H1 (cell line): ENCODE measurements around the gene OR8K1. TPM values are rescaled to one million over a fixed set of nuclear protein-coding genes. Genes with fewer than 3 reads are reported as not detected.

Source experiments
- CTCF ChIA-PET: fragments of 300-600 bp; sonication (Branson Sonifier 250); formaldehyde crosslinking; loops from one replicate; lab custom pipeline; 2021; ENCODE audit not compliant: partially characterized antibody; lab: Charles Lee
- POLR2A ChIA-PET: fragments of 300-600 bp; sonication (Branson Sonifier 250); formaldehyde crosslinking; loops from one replicate; lab custom pipeline; 2021; ENCODE audit warnings: inconsistent platforms; ENCODE audit not compliant: partially characterized antibody; lab: Charles Lee
- DNase-seq, 2 experiments: peaks; one replicate each; pipeline versions ENCODE4 v3.0.0 to v3.0.0-alpha.2; 2010 to 2022; ENCODE audit warnings: low spot score in 2 of 2, low read depth in 1 of 2, mixed read lengths in 1 of 2
- FAIRE-seq: peaks from 2 replicates; lab custom pipeline; 2011; peaks lifted over from hg19 to GRCh38; lab: Jason Lieb, UNC
- H2AFZ ChIP-seq: 2 replicates; pipeline ENCODE4 v1.8.1; 2012; ENCODE audit warnings: low read length, inconsistent platforms
- H2AK5ac ChIP-seq: 2 replicates; pipeline ENCODE4 v1.6.1; 2013; ENCODE audit warnings: low read depth, low read length
- H2BK120ac ChIP-seq: replicated peaks from 2 replicates; pipeline ENCODE3; 2013; ENCODE audit warnings: low read depth, low read length, inconsistent platforms
- H2BK12ac ChIP-seq: 2 replicates; pipeline ENCODE4 v1.6.1; 2013; ENCODE audit warnings: low read depth, low read length
- H2BK15ac ChIP-seq: 2 replicates; pipeline ENCODE4 v1.6.1; 2013; ENCODE audit warnings: low read length
- H2BK20ac ChIP-seq: 2 replicates; pipeline ENCODE4 v1.6.1; 2013; ENCODE audit warnings: low read length
- H2BK5ac ChIP-seq: 2 replicates; pipeline ENCODE4 v1.6.1; 2013; ENCODE audit warnings: low read depth, low read length
- H3K14ac ChIP-seq: 2 replicates; pipeline ENCODE4 v1.6.1; 2013; ENCODE audit warnings: inconsistent platforms; ENCODE audit not compliant: insufficient read length
- H3K18ac ChIP-seq: 2 replicates; pipeline ENCODE4 v1.6.1; 2013; ENCODE audit warnings: low read length; ENCODE audit errors: extremely low read depth
- H3K23ac ChIP-seq: 2 replicates; pipeline ENCODE4 v1.6.1; 2013; ENCODE audit warnings: inconsistent platforms; ENCODE audit not compliant: insufficient read length
- H3K23me2 ChIP-seq: 2 replicates; pipeline ENCODE4 v1.6.1; 2013; ENCODE audit warnings: low read depth, low read length
- H3K27ac ChIP-seq: 2 replicates; pipeline ENCODE4 v1.6.1; 2011; ENCODE audit warnings: low read depth, low read length, inconsistent platforms
- H3K27me3 ChIP-seq, 4 experiments: replicated peaks in 1 of 4; 1 replicate in 1 of 4; 2 replicates in 3 of 4; pipeline versions ENCODE4 v1.6.1 to v1.8.1; 2011 to 2013; ENCODE audit warnings: low read length in 3 of 4, mild to moderate bottlenecking in 3 of 4, inconsistent platforms in 2 of 4, mixed read lengths in 2 of 4, moderate library complexity in 1 of 4; ENCODE audit not compliant: control insufficient read depth in 3 of 4, insufficient read depth in 3 of 4; ENCODE audit errors: extremely low read depth in 1 of 4
- H3K36me3 ChIP-seq, 4 experiments: 2 replicates each; pipeline versions ENCODE4 v1.6.1 to v1.8.1; 2011 to 2013; ENCODE audit warnings: mild to moderate bottlenecking in 4 of 4, low read length in 3 of 4, moderate library complexity in 2 of 4, control low read depth in 1 of 4, inconsistent platforms in 1 of 4; ENCODE audit not compliant: insufficient read depth in 4 of 4, control insufficient read depth in 2 of 4
- H3K4ac ChIP-seq: replicated peaks from 2 replicates; pipeline ENCODE3; 2013; ENCODE audit warnings: low read length, low read depth, mixed read lengths, inconsistent platforms; ENCODE audit not compliant: insufficient read length
- H3K4me1 ChIP-seq, 4 experiments: replicated peaks in 1 of 4; 1 replicate in 1 of 4; 2 replicates in 3 of 4; pipeline versions ENCODE4 v1.6.1 to v1.8.1; 2011 to 2013; ENCODE audit warnings: low read length in 3 of 4, inconsistent platforms in 2 of 4, mixed read lengths in 1 of 4; ENCODE audit not compliant: insufficient read depth in 4 of 4, control insufficient read depth in 3 of 4
- H3K4me2 ChIP-seq, 2 experiments: 2 replicates each; pipeline versions ENCODE4 v1.6.1 to v1.8.1; 2011 to 2013; ENCODE audit warnings: low read depth in 2 of 2, low read length in 2 of 2, control low read depth in 1 of 2, inconsistent platforms in 1 of 2, mild to moderate bottlenecking in 1 of 2; ENCODE audit not compliant: insufficient read depth in 1 of 2
- H3K4me3 ChIP-seq, 4 experiments: fragments of 200-600, 300-600 bp in 1 of 4; sonication (generic), shearing (Covaris generic), sonication (Bioruptor Twin) in 1 of 4; 2 replicates each; pipeline versions ENCODE4 v1.5.1 to v1.8.1; 2011 to 2016; ENCODE audit warnings: low read length in 4 of 4, low read depth in 3 of 4, control low read depth in 2 of 4, inconsistent platforms in 2 of 4, mild to moderate bottlenecking in 2 of 4, mixed read lengths in 1 of 4, moderate library complexity in 1 of 4; ENCODE audit not compliant: insufficient read depth in 2 of 4; ENCODE audit errors: extremely low read depth in 1 of 4
- H3K56ac ChIP-seq: replicated peaks from 2 replicates; pipeline ENCODE3; 2013; ENCODE audit warnings: low read depth, mild to moderate bottlenecking, mixed read lengths, low read length, inconsistent platforms; ENCODE audit not compliant: insufficient read length
- H3K79me1 ChIP-seq: 2 replicates; pipeline ENCODE4 v1.6.1; 2013; ENCODE audit warnings: low read depth, low read length, control low read depth
- H3K79me2 ChIP-seq, 2 experiments: 2 replicates each; pipeline versions ENCODE4 v1.6.1 to v1.8.1; 2012 to 2013; ENCODE audit warnings: low read length in 2 of 2, mild to moderate bottlenecking in 2 of 2, inconsistent platforms in 1 of 2; ENCODE audit not compliant: insufficient read depth in 2 of 2, control insufficient read depth in 1 of 2
- H3K9ac ChIP-seq, 4 experiments: replicated peaks in 1 of 4; 1 replicate in 1 of 4; 2 replicates in 3 of 4; pipeline versions ENCODE4 v1.6.1 to v1.8.1; 2011 to 2013; ENCODE audit warnings: low read depth in 3 of 4, low read length in 3 of 4, control low read depth in 2 of 4, mild to moderate bottlenecking in 2 of 4, moderate library complexity in 2 of 4, inconsistent platforms in 1 of 4; ENCODE audit errors: extremely low read depth in 1 of 4
- H3K9me3 ChIP-seq, 2 experiments: 2 replicates each; pipeline versions ENCODE4 v1.6.1 to v1.8.1; 2012 to 2013; ENCODE audit warnings: mild to moderate bottlenecking in 2 of 2, moderate library complexity in 2 of 2, control low read depth in 1 of 2, inconsistent platforms in 1 of 2, low read depth in 1 of 2, low read length in 1 of 2, mixed read lengths in 1 of 2; ENCODE audit not compliant: insufficient read depth in 2 of 2
- H4K20me1 ChIP-seq, 2 experiments: replicated peaks in 1 of 2; 2 replicates each; pipeline versions ENCODE3 to v1.8.1; 2011 to 2013; ENCODE audit warnings: inconsistent platforms in 2 of 2, low read length in 2 of 2, mild to moderate bottlenecking in 1 of 2; ENCODE audit not compliant: insufficient read depth in 2 of 2, control insufficient read depth in 1 of 2
- H4K5ac ChIP-seq: 2 replicates; pipeline ENCODE4 v1.6.1; 2013; ENCODE audit warnings: low read length, low read depth, mixed read lengths, inconsistent platforms; ENCODE audit not compliant: insufficient read length
- H4K8ac ChIP-seq: 2 replicates; pipeline ENCODE4 v1.8.0; 2013; ENCODE audit warnings: mild to moderate bottlenecking, moderate library complexity, low read length, inconsistent platforms; ENCODE audit not compliant: insufficient read depth; ENCODE audit errors: extremely low read depth
- H4K91ac ChIP-seq: replicated peaks from 2 replicates; pipeline ENCODE3; 2013; ENCODE audit warnings: low read length, mixed read lengths, inconsistent platforms; ENCODE audit not compliant: insufficient read length
- CBX8 ChIP-seq: fragments of 300-800, 300-1000 bp; sonication (generic); IDR thresholded peaks from 2 replicates; pipeline ENCODE4 v1.7.1; 2016; ENCODE audit warnings: low read depth, low read length, borderline replicate concordance
- JUN ChIP-seq: IDR thresholded peaks from 2 replicates; pipeline ENCODE4 v1.6.1; 2011; ENCODE audit warnings: low read depth, mild to moderate bottlenecking, improper control_type of control experiment, low read length
- TEAD4 ChIP-seq: IDR thresholded peaks from 2 replicates; pipeline ENCODE4 v1.6.1; 2012; ENCODE audit warnings: low read depth, low read length, inconsistent platforms, mixed read lengths
- WGBS, 2 experiments: shearing (Covaris generic) in 1 of 2; methylation state at CpG; one replicate each; pipeline versions ENCODE4 v1.1.6 to v1.1.7; 2013 to 2015; ENCODE audit warnings: low lambda C conversion rate in 2 of 2, mixed read lengths in 2 of 2, inconsistent platforms in 1 of 2, low coverage in 1 of 2, missing lambda C conversion rate in 1 of 2; ENCODE audit not compliant: insufficient replicate concordance in 2 of 2, insufficient coverage in 1 of 2, insufficient read length in 1 of 2; ENCODE audit errors: extremely low coverage in 1 of 2, missing lambda C conversion rate in 1 of 2; 5-methylcytosine and 5-hydroxymethylcytosine counted together
- polyA plus RNA-seq, 7 experiments: library from polyadenylated mRNA; depleted of rRNA in 3 of 7; stranded (reverse) in 5 of 7; unstranded in 2 of 7; fragments of >200 nt in 5 of 7; fragments of 200-250 nt in 2 of 7; gene quantifications; 1 replicate in 5 of 7; 2 replicates in 1 of 7; 4 replicates in 1 of 7; pipeline versions ENCODE4 v1.2.1 to v1.2.3, GENCODE V29; 2011 to 2013; ENCODE audit warnings: missing spikeins in 2 of 7, mixed read lengths in 2 of 7
- total RNA-seq: library from RNA; stranded (reverse); fragmentation: NEBNext Ultra II Directional; extraction: Animal tissue kit (Norgen Biotek cat#: 25700); gene quantifications from 2 replicates; pipeline ENCODE4 v1.2.1, GENCODE V29; 2021

Gene OR8K1
- total and polyA plus RNA-seq, 2 of the 8 experiments (the other 6 are each of a cell fraction or from before 2014, with no cell fraction given), result not detected

DNA sequence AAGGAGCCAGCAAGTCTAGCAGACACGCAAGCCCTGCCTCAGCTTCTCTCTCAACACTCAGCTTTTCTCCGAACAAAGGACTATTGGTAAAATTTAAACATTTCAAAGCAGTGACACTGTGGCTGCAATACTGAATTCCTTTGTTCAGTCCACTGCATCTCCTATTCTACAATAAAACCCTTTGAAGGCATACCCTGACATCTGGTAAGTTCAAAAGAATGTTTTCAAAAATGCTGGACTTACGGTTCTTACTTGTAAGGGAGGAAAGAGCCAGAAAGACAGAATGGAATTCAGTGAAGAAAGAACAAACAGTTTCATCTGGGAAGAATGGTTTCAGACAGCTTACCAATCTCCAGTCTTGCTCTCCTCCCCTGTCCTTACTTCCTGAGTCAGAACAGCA lies 12.7 kb upstream of the OR8K1 start:
- H2BK20ac ChIP-seq, result no peak overlapping the region
- WGBS, 2 experiments, result 90% methylated on average over 3 of the region's 3 CpGs; no CpG with 5 or more reads in 1 of the 2 experiments
- no peaks in the 10 kb centered on the region for H3K79me2 ChIP-seq
- no peak overlapping the region for H3K14ac ChIP-seq
- H3K27ac ChIP-seq, result no peak overlapping the region
- peaks cover 0 to 6% (median 0%) of the 10 kb centered on the region in 4 experiments; a peak in 1 of 7 replicates for H3K4me1 ChIP-seq
- no peaks in the 10 kb centered on the region for H3K79me1 ChIP-seq
- peaks cover 2 to 7% of the 10 kb centered on the region in 2 experiments; a peak in 1 of 4 replicates for H3K9me3 ChIP-seq
- no peak for DNase-seq
- no peak overlapping the region for H3K9ac ChIP-seq
- no peak overlapping the region for H3K4me2 ChIP-seq
- CTCF ChIA-PET, result no interaction called here
- H3K4ac ChIP-seq, result no peak overlapping the region
- H4K8ac ChIP-seq, result no peak overlapping the region
- no peak overlapping the region for H2BK120ac ChIP-seq
- no peak overlapping the region for H2AFZ ChIP-seq
- H3K36me3 ChIP-seq, result no peaks in the 10 kb centered on the region; a peak in 1 of 8 replicates
- no peak for FAIRE-seq
- no peak overlapping the region for H3K18ac ChIP-seq
- H2BK12ac ChIP-seq, result no peak overlapping the region
- no peaks in the 10 kb centered on the region for H4K20me1 ChIP-seq
- no peak overlapping the region for H3K23ac ChIP-seq
- TF ChIP-seq CBX8 (no peak), JUN (no peak), TEAD4 (no peak)
- POLR2A ChIA-PET, result no interaction called here
- H2AK5ac ChIP-seq, result no peak overlapping the region
- H4K5ac ChIP-seq, result no peak overlapping the region
- no peak overlapping the region for H3K4me3 ChIP-seq
- H3K23me2 ChIP-seq, result no peaks in the 10 kb centered on the region
- no peak overlapping the region for H2BK15ac ChIP-seq
- H3K27me3 ChIP-seq, result no peaks in the 10 kb centered on the region
- no peak overlapping the region for H2BK5ac ChIP-seq
- no peak overlapping the region for H3K56ac ChIP-seq
- no peak overlapping the region for H4K91ac ChIP-seq
